Effector CD8-positive, alpha-beta T cell (primary cell): Measurements from ENCODE around the gene NLGN4X.

ENCODE experiments used
- DNase-seq: peaks from one replicate; lab custom pipeline; 2025; lab: John Stamatoyannopoulos, UW

The NLGN4X gene

DNA sequence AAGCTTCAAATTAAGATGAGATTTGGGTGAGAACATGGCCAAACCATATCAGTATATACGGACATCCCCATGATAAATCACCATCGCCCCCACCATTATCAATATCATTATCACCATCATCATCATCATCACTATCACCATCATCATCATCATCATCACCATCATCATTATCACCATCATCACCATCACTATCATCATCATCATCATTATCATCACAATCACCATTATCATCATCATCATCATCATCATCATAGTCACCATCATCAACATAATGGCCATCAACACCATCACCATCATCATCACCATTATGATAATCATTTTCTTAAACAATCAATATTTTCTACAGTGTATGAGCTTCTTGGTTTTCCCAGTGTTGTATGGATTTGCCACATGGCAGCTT, 360.9 kb downstream of the NLGN4X start:
- DNase-seq: no peak

DNA sequence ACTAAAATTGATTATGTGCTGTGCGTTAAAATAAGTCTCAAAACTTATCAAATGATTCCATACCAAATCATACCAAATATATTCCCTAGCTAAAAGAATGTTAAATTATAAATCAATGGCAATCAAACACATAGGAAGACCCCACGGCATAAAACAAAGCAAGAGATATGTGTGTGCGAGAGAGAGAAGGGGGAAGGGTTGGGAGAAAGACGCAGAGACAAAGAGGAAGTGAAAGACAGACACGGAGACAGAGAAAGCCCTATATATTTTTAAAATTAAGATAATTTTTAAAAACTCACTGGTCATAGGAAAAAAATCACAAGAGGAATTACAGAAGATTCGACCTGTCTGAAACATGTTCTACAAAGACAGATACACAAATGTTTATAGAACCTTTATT, 371.4 kb downstream of the NLGN4X start:
- DNase-seq: no peak

DNA sequence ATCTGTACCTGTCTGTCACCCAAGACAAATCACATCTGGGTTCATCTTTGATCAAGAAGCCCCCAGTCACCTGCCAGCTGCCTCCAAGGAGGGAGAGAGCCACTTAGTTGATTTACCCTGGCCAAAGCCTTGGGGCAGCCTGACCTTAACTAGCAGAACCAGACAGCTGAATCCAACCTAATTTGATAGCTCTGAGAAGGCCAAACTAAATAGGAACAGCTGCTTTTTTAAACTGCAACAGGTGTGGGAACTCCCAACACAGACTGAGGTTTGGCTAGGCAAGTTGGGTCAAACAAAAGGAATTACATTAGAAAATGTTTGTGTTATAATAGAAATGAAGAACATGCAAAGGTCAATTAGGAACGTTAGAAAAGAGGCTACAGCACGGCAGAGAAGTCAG, 375.7 kb downstream of the NLGN4X start:
- DNase-seq: no peak

- DNase-seq: no peak
These were observed 386.1 kb downstream of the NLGN4X start for GRCh38 chrX:5842601-5843000.
